Vagina (tissue), 2 donors: Measurements from ENCODE around the gene GGT7. TPM values are rescaled to one million over a fixed set of nuclear protein-coding genes. Genes with fewer than 3 reads are reported as not detected.
A peak's percentile ranks its signal among the peaks of the same experiment; 100 is the strongest.

ENCODE experiments used
- DNase-seq, 2 donors: peaks; one replicate each; pipeline ENCODE4 v3.0.0-alpha.2; 2017; ENCODE audit errors: extremely low spot score in 2 of 2
- H3K27ac ChIP-seq: fragments of 200-600 bp; sonication (generic); one replicate; pipeline ENCODE4 v1.5.1; 2019
- H3K27me3 ChIP-seq: fragments of 200-600 bp; sonication (generic); one replicate; pipeline ENCODE4 v1.5.1; 2019
- H3K36me3 ChIP-seq, 2 donors: fragments of 200-600 bp; sonication (generic); one replicate each; pipeline ENCODE4 v1.5.1; 2017 to 2019
- H3K4me1 ChIP-seq: fragments of 200-600 bp; sonication (generic); one replicate; pipeline ENCODE4 v1.5.1; 2019
- H3K4me3 ChIP-seq, 2 donors: fragments of 200-600 bp; sonication (generic); 1 replicate in 1 of 2; 2 replicates in 1 of 2; pipeline ENCODE4 v1.5.1; 2016 to 2019
- H3K9me3 ChIP-seq: fragments of 200-600 bp; sonication (generic); one replicate; pipeline ENCODE4 v1.5.1; 2019
- CTCF ChIP-seq, 3 experiments: fragments of 450-650 bp in 2 of 3; fragments of 200-600 bp in 1 of 3; sonication (generic) in 1 of 3; IDR thresholded peaks; one replicate each; pipeline ENCODE4 v1.5.1; 2017 to 2019; ENCODE audit warnings: antibody characterized with exemption in 3 of 3, mild to moderate bottlenecking in 2 of 3, moderate library complexity in 2 of 3
- POLR2A ChIP-seq, 2 donors: fragments of 450-650 bp; IDR thresholded peaks; one replicate each; pipeline ENCODE4 v1.6.1; 2017; ENCODE audit warnings: antibody characterized with exemption in 2 of 2, mild to moderate bottlenecking in 2 of 2, moderate library complexity in 2 of 2
- POLR2AphosphoS5 ChIP-seq, 2 donors: sonication (generic); formaldehyde crosslinking; IDR thresholded peaks; one replicate each; pipeline ENCODE4 v1.9.0; 2017; ENCODE audit warnings: antibody characterized with exemption in 2 of 2, mild to moderate bottlenecking in 2 of 2, low read depth in 1 of 2; ENCODE audit not compliant: insufficient read depth in 1 of 2
- intact Hi-C: fragments of 100-400 bp; cut with DNase I; formaldehyde crosslinking; loops from one replicate; pipeline ENCODE4 v1.15.1; 2023
- total RNA-seq: library from RNA; depleted of rRNA; stranded (reverse); fragments of >200 nt; gene quantifications from one replicate; pipeline ENCODE4 v1.2.3, GENCODE V29; 2016

Gene GGT7
- total RNA-seq, 1 donor from 2014 or later, result 18.9 TPM

GRCh38 chr20:34871320-34871926 is 1.2 kb downstream of the GGT7 start:
- Histone ChIP-seq H3K4me3 (peak overlapping the region; percentile 67 to 83), H3K27me3 (no peaks in the 10 kb centered on the region), H3K4me1 (peaks cover 42% of the 10 kb centered on the region), H3K27ac (peak overlapping the region; percentile 85), H3K36me3 (no peaks in the 10 kb centered on the region), H3K9me3 (no peaks in the 10 kb centered on the region)
- intact Hi-C loops, result no loop called here
- peak in 1 of 2 donors; percentile 82 for DNase-seq
- TF ChIP-seq POLR2A (IDR thresholded peaks at IDR 0.05) (no peak), POLR2AphosphoS5 (IDR thresholded peaks at IDR 0.05; ENCODE audit: insufficient read depth in 1 of 2, low read depth in 1 of 2) (no peak), CTCF (IDR thresholded peaks at IDR 0.05) (no peak)

DNA sequence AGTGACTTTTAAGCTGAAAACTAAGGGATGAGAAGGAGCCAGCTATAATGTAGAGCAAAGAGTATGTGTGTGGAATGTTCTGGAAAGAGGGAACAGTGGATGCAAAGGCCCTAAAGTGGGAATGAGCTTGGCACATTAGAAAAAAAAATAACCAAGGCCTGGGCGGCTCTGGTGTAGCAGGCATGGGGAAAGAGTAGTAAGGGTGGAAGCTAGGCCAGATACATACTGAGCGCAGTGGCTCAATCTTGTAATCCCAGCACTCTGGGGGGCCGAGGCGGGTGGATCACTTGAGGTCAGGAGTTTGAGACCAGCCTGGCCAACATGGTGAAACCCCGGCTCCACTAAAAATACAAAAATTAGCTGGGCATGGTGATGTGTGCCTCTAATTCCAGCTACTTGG is 8.4 kb downstream of the GGT7 start:
- TF ChIP-seq CTCF (IDR thresholded peaks at IDR 0.05) (no peak), POLR2AphosphoS5 (IDR thresholded peaks at IDR 0.05; ENCODE audit: insufficient read depth in 1 of 2, low read depth in 1 of 2) (no peak), POLR2A (IDR thresholded peaks at IDR 0.05) (no peak)
- H3K4me1 ChIP-seq, result no peaks in the 10 kb centered on the region
- no peak for DNase-seq
- no peaks in the 10 kb centered on the region for H3K27me3 ChIP-seq
- no peak overlapping the region for H3K4me3 ChIP-seq
- intact Hi-C loops, result no loop called here
- no peak overlapping the region for H3K27ac ChIP-seq
- H3K9me3 ChIP-seq, result no peaks in the 10 kb centered on the region
- no peaks in the 10 kb centered on the region for H3K36me3 ChIP-seq

DNA sequence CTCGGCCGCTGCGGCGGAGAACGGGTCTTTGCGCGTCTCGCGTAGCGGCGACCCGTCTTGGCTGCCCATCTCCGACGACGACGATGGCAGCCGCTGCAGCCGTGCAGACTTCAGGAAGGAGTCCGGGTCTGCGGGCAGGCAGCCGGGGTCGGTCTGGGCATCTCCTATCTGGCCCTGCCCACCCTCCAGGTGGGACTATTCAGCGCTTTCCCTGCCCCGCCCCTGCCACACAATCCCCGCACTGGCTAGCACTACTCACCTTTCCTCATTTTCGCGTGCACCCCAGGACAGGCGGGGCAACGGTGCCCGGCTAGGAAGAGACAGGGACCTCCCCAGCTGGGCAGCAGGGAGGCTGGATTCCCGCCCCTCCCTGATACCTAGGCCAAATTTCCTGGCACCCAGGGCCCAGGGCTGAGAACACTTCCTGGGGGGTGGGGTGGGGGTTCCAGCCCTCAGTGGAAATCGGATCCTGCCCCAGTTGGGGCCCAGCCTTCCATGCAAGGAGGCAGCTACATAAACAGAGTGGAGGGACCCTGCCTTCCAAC is 9.2 kb downstream of the GGT7 start:
- intact Hi-C loops, result no loop called here
- TF ChIP-seq CTCF (IDR thresholded peaks at IDR 0.05), result no peak

GRCh38 chr20:34862724-34863123 is 9.9 kb downstream of the GGT7 start:
- TF ChIP-seq POLR2A (IDR thresholded peaks at IDR 0.05) (no peak), POLR2AphosphoS5 (IDR thresholded peaks at IDR 0.05; ENCODE audit: insufficient read depth in 1 of 2, low read depth in 1 of 2) (no peak), CTCF (IDR thresholded peaks at IDR 0.05) (no peak)
- no peaks in the 10 kb centered on the region for H3K9me3 ChIP-seq
- H3K27me3 ChIP-seq, result no peaks in the 10 kb centered on the region
- no peak overlapping the region for H3K27ac ChIP-seq
- H3K36me3 ChIP-seq, result peaks cover 0 to 5% of the 10 kb centered on the region in 2 donors
- intact Hi-C loops, result no loop called here
- H3K4me1 ChIP-seq, result no peaks in the 10 kb centered on the region
- H3K4me3 ChIP-seq, result no peak overlapping the region
- DNase-seq, result no peak

More for the DNA sequence above, 9.2 kb downstream of the GGT7 start:
- no peak overlapping the region for H3K4me3 ChIP-seq
- H3K27ac ChIP-seq, result no peak overlapping the region
- no peaks in the 10 kb centered on the region for H3K27me3 ChIP-seq
- no peaks in the 10 kb centered on the region for H3K9me3 ChIP-seq
- no peak for DNase-seq
- H3K36me3 ChIP-seq, result no peaks in the 10 kb centered on the region
- no peaks in the 10 kb centered on the region for H3K4me1 ChIP-seq

DNA sequence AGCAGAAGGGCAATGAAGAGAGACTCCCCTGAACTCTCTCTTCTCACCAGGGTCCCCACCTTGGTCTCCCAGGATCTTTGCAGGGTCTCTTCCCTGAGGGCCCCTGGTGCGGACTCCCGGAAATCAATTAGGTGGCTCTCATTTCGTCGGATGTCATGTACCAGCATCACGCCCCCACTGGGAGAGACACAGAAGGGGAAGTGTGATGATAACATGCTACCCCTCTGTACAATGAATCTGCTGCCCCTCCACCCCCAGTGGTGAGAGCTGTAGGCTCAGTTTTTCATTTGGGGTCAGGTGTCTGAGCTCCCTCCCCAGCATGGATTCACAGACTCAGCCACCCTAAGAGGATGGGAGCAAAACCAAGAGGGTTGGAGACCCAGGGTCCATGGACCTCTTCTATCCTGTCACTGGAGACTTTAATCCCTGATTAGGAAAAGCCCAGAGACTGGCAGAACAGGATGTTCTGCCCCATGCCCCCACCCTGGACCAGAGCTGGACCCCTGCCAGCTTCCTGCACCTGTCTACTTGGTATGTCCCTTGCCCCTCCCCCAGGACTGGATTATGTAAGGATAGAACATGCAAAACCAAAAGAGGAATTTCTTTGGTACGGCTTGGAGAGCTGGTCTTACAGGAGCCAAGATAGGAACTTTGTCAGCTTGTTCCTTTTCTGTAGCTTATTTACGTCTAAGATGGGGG is 11.1 kb downstream of the GGT7 start:
- peaks cover 0 to 9% of the 10 kb centered on the region in 2 donors for H3K36me3 ChIP-seq
- no peaks in the 10 kb centered on the region for H3K27me3 ChIP-seq
- TF ChIP-seq POLR2AphosphoS5 (IDR thresholded peaks at IDR 0.05; ENCODE audit: insufficient read depth in 1 of 2, low read depth in 1 of 2), result no peak
- no peak for TF ChIP-seq POLR2A (IDR thresholded peaks at IDR 0.05)
- no peak for TF ChIP-seq CTCF (IDR thresholded peaks at IDR 0.05)
- no peak overlapping the region for H3K27ac ChIP-seq
- no peak overlapping the region for H3K4me3 ChIP-seq
- intact Hi-C loops, result no loop called here
- DNase-seq, result no peak
- no peaks in the 10 kb centered on the region for H3K4me1 ChIP-seq
- H3K9me3 ChIP-seq, result no peaks in the 10 kb centered on the region
